ENCODE results near the gene CC2D1B.

The CC2D1B gene

GRCh38 chr1:52357397-52357796 lies 8.6 kb downstream of the CC2D1B start:
- H3K4me3 ChIP-seq (ENCODE audit: low read length) = no peak overlapping the region
- no peaks in the 10 kb centered on the region for H3K4me1 ChIP-seq (ENCODE audit: control insufficient read depth, low read depth, low read length)
- H3K9me3 ChIP-seq (ENCODE audit: control insufficient read depth, low read depth, low read length) = no peaks in the 10 kb centered on the region
- H3K27ac ChIP-seq (ENCODE audit: low read length) = no peak overlapping the region
- peaks cover 97% of the 10 kb centered on the region for H3K36me3 ChIP-seq (ENCODE audit: control insufficient read depth, low read depth, low read length)
- no peaks in the 10 kb centered on the region for H3K27me3 ChIP-seq (ENCODE audit: control insufficient read depth, insufficient read depth, low read length)
- H3K9ac ChIP-seq (ENCODE audit: low read length) = no peak overlapping the region

- peaks cover 92% of the 10 kb centered on the region for H3K36me3 ChIP-seq (ENCODE audit: control insufficient read depth, low read depth, low read length)
- peaks cover 3% of the 10 kb centered on the region for H3K4me1 ChIP-seq (ENCODE audit: control insufficient read depth, low read depth, low read length)
- no peak overlapping the region for H3K27ac ChIP-seq (ENCODE audit: low read length)
- no peak overlapping the region for H3K4me3 ChIP-seq (ENCODE audit: low read length)
- no peak overlapping the region for H3K9ac ChIP-seq (ENCODE audit: low read length)
- no peaks in the 10 kb centered on the region for H3K9me3 ChIP-seq (ENCODE audit: control insufficient read depth, low read depth, low read length)
- H3K27me3 ChIP-seq (ENCODE audit: control insufficient read depth, insufficient read depth, low read length) = no peaks in the 10 kb centered on the region
Measured at GRCh38 chr1:52356818-52357355, 9.1 kb downstream of the CC2D1B start.

- Histone ChIP-seq H3K27ac (ENCODE audit: low read length) (no peak overlapping the region), H3K4me1 (ENCODE audit: control insufficient read depth, low read depth, low read length) (peaks cover 11% of the 10 kb centered on the region), H3K9ac (ENCODE audit: low read length) (no peak overlapping the region), H3K9me3 (ENCODE audit: control insufficient read depth, low read depth, low read length) (no peaks in the 10 kb centered on the region), H3K36me3 (ENCODE audit: control insufficient read depth, low read depth, low read length) (peaks cover 83% of the 10 kb centered on the region), H3K27me3 (ENCODE audit: control insufficient read depth, insufficient read depth, low read length) (no peaks in the 10 kb centered on the region), H3K4me3 (ENCODE audit: low read length) (no peak overlapping the region)
Measured at GRCh38 chr1:52355847-52356505, 10.0 kb downstream of the CC2D1B start.

- no peaks in the 10 kb centered on the region for H3K27me3 ChIP-seq (ENCODE audit: control insufficient read depth, insufficient read depth, low read length)
- peaks cover 16% of the 10 kb centered on the region for H3K4me1 ChIP-seq (ENCODE audit: control insufficient read depth, low read depth, low read length)
- peaks cover 78% of the 10 kb centered on the region for H3K36me3 ChIP-seq (ENCODE audit: control insufficient read depth, low read depth, low read length)
- no peak overlapping the region for H3K9ac ChIP-seq (ENCODE audit: low read length)
- H3K9me3 ChIP-seq (ENCODE audit: control insufficient read depth, low read depth, low read length) = no peaks in the 10 kb centered on the region
- H3K27ac ChIP-seq (ENCODE audit: low read length) = no peak overlapping the region
- no peak overlapping the region for H3K4me3 ChIP-seq (ENCODE audit: low read length)
Measured at GRCh38 chr1:52355436-52355835, 10.6 kb downstream of the CC2D1B start.

- Histone ChIP-seq H3K9ac (ENCODE audit: low read length) (no peak overlapping the region), H3K36me3 (ENCODE audit: control insufficient read depth, low read depth, low read length) (peaks cover 52% of the 10 kb centered on the region)
Measured at GRCh38 chr1:52352690-52353089, 13.3 kb downstream of the CC2D1B start.

GRCh38 chr1:52348704-52349300 lies 17.2 kb downstream of the CC2D1B start:
- Histone ChIP-seq H3K27me3 (ENCODE audit: control insufficient read depth, insufficient read depth, low read length) (no peaks in the 10 kb centered on the region), H3K4me1 (ENCODE audit: control insufficient read depth, low read depth, low read length) (peaks cover 18% of the 10 kb centered on the region), H3K36me3 (ENCODE audit: control insufficient read depth, low read depth, low read length) (peaks cover 14% of the 10 kb centered on the region), H3K27ac (ENCODE audit: low read length) (no peak overlapping the region), H3K9me3 (ENCODE audit: control insufficient read depth, low read depth, low read length) (no peaks in the 10 kb centered on the region), H3K9ac (ENCODE audit: low read length) (no peak overlapping the region), H3K4me3 (ENCODE audit: low read length) (no peak overlapping the region)

More at GRCh38 chr1:52352690-52353089, 13.3 kb downstream of the CC2D1B start:
- H3K9me3 ChIP-seq (ENCODE audit: control insufficient read depth, low read depth, low read length) = no peaks in the 10 kb centered on the region
- H3K4me1 ChIP-seq (ENCODE audit: control insufficient read depth, low read depth, low read length) = peaks cover 18% of the 10 kb centered on the region
- no peak overlapping the region for H3K27ac ChIP-seq (ENCODE audit: low read length)
- no peaks in the 10 kb centered on the region for H3K27me3 ChIP-seq (ENCODE audit: control insufficient read depth, insufficient read depth, low read length)
- H3K4me3 ChIP-seq (ENCODE audit: low read length) = no peak overlapping the region

GRCh38 chr1:52346653-52347052 lies 19.4 kb downstream of the CC2D1B start:
- Histone ChIP-seq H3K9me3 (ENCODE audit: control insufficient read depth, low read depth, low read length) (no peaks in the 10 kb centered on the region), H3K4me1 (ENCODE audit: control insufficient read depth, low read depth, low read length) (peaks cover 13% of the 10 kb centered on the region), H3K27me3 (ENCODE audit: control insufficient read depth, insufficient read depth, low read length) (no peaks in the 10 kb centered on the region), H3K4me3 (ENCODE audit: low read length) (no peak overlapping the region), H3K36me3 (ENCODE audit: control insufficient read depth, low read depth, low read length) (no peaks in the 10 kb centered on the region), H3K9ac (ENCODE audit: low read length) (no peak overlapping the region), H3K27ac (ENCODE audit: low read length) (no peak overlapping the region)

GRCh38 chr1:52345252-52345651 lies 20.8 kb downstream of the CC2D1B start:
- no peaks in the 10 kb centered on the region for H3K27me3 ChIP-seq (ENCODE audit: control insufficient read depth, insufficient read depth, low read length)
- peaks cover under 1% of the 10 kb centered on the region for H3K4me1 ChIP-seq (ENCODE audit: control insufficient read depth, low read depth, low read length)
- no peak overlapping the region for H3K9ac ChIP-seq (ENCODE audit: low read length)
- H3K4me3 ChIP-seq (ENCODE audit: low read length) = no peak overlapping the region
- H3K27ac ChIP-seq (ENCODE audit: low read length) = no peak overlapping the region
- no peaks in the 10 kb centered on the region for H3K9me3 ChIP-seq (ENCODE audit: control insufficient read depth, low read depth, low read length)
- H3K36me3 ChIP-seq (ENCODE audit: control insufficient read depth, low read depth, low read length) = no peaks in the 10 kb centered on the region

GRCh38 chr1:52343979-52344378 lies 22.0 kb downstream of the CC2D1B start:
- no peaks in the 10 kb centered on the region for H3K4me1 ChIP-seq (ENCODE audit: control insufficient read depth, low read depth, low read length)
- no peak overlapping the region for H3K9ac ChIP-seq (ENCODE audit: low read length)
- H3K9me3 ChIP-seq (ENCODE audit: control insufficient read depth, low read depth, low read length) = no peaks in the 10 kb centered on the region
- no peak overlapping the region for H3K27ac ChIP-seq (ENCODE audit: low read length)
- no peaks in the 10 kb centered on the region for H3K27me3 ChIP-seq (ENCODE audit: control insufficient read depth, insufficient read depth, low read length)
- H3K4me3 ChIP-seq (ENCODE audit: low read length) = no peak overlapping the region
- no peaks in the 10 kb centered on the region for H3K36me3 ChIP-seq (ENCODE audit: control insufficient read depth, low read depth, low read length)

- no peak overlapping the region for H3K4me3 ChIP-seq (ENCODE audit: low read length)
- peaks cover 4% of the 10 kb centered on the region for H3K36me3 ChIP-seq (ENCODE audit: control insufficient read depth, low read depth, low read length)
- no peaks in the 10 kb centered on the region for H3K4me1 ChIP-seq (ENCODE audit: control insufficient read depth, low read depth, low read length)
- no peak overlapping the region for H3K27ac ChIP-seq (ENCODE audit: low read length)
- H3K27me3 ChIP-seq (ENCODE audit: control insufficient read depth, insufficient read depth, low read length) = no peaks in the 10 kb centered on the region
- H3K9me3 ChIP-seq (ENCODE audit: control insufficient read depth, low read depth, low read length) = no peaks in the 10 kb centered on the region
- no peak overlapping the region for H3K9ac ChIP-seq (ENCODE audit: low read length)
Measured at GRCh38 chr1:52341655-52342260, 24.2 kb downstream of the CC2D1B start.

GRCh38 chr1:52337439-52337838 lies 28.6 kb downstream of the CC2D1B start:
- no peaks in the 10 kb centered on the region for H3K4me1 ChIP-seq (ENCODE audit: control insufficient read depth, low read depth, low read length)
- no peaks in the 10 kb centered on the region for H3K27me3 ChIP-seq (ENCODE audit: control insufficient read depth, insufficient read depth, low read length)
- no peak overlapping the region for H3K9ac ChIP-seq (ENCODE audit: low read length)
- peaks cover 8% of the 10 kb centered on the region for H3K36me3 ChIP-seq (ENCODE audit: control insufficient read depth, low read depth, low read length)
- H3K9me3 ChIP-seq (ENCODE audit: control insufficient read depth, low read depth, low read length) = no peaks in the 10 kb centered on the region
- H3K4me3 ChIP-seq (ENCODE audit: low read length) = no peak overlapping the region
- H3K27ac ChIP-seq (ENCODE audit: low read length) = no peak overlapping the region

All from iPS-18a (cell line).